Measurements from ENCODE around the gene SIGLEC7. TPM values are rescaled to one million over a fixed set of nuclear protein-coding genes. Genes with fewer than 3 reads are reported as not detected.

Gene SIGLEC7
- polyA plus RNA-seq, 1 of the 3 experiments (the other 2 are of a cell fraction), result not detected

GRCh38 chr19:51183629-51184028, 41.5 kb downstream of the SIGLEC7 start:
- Histone ChIP-seq H3K27ac (ENCODE audit: low read depth in 2 of 2, low read length in 1 of 2) (no peak overlapping the region), H3K27me3 (ENCODE audit: insufficient read depth) (peaks cover 41% of the 10 kb centered on the region), H3K36me3 (replicated peaks in 1 of 2; ENCODE audit: control insufficient read depth in 1 of 2, insufficient read depth in 2 of 2, low read length in 1 of 2) (no peaks in the 10 kb centered on the region), H4K20me1 (ENCODE audit: insufficient read depth) (no peaks in the 10 kb centered on the region), H2AFZ (ENCODE audit: low read depth) (no peak overlapping the region), H3K9me2 (no peaks in the 10 kb centered on the region), H3K9me3 (no peaks in the 10 kb centered on the region), H3K9ac (no peak overlapping the region), H3K4me3 (ENCODE audit: low read depth in 2 of 2, low read length in 1 of 2) (no peak overlapping the region), H3K4me2 (no peak overlapping the region), H3K79me2 (ENCODE audit: insufficient read depth) (no peaks in the 10 kb centered on the region), H3F3A (replicated peaks; ENCODE audit: insufficient read depth) (no peaks in the 10 kb centered on the region), H3K4me1 (ENCODE audit: control insufficient read depth in 1 of 2, insufficient read depth in 2 of 2, low read depth in 1 of 2, low read length in 1 of 2) (no peaks in the 10 kb centered on the region)
- DNase-seq, result no peak
- WGBS (ENCODE audit: low lambda C conversion rate), result 9% methylated on average over 8 of the region's 8 CpGs
- ChIA-PET POLR2A (no interaction called here), CTCF (no interaction called here)
- TF ChIP-seq CTCF (IDR thresholded peaks at IDR 0.05), result no peak
- TF ChIP-seq ZBTB33 (IDR thresholded peaks at IDR 0.05; ENCODE audit: borderline replicate concordance, low read depth), result no peak
- TF ChIP-seq FOXM1 (IDR thresholded peaks at IDR 0.05; ENCODE audit: low read depth), result no peak
- no peak for TF ChIP-seq RXRA (IDR thresholded peaks at IDR 0.05; ENCODE audit: borderline replicate concordance, low read depth)
- TF ChIP-seq TCF12 (IDR thresholded peaks at IDR 0.05), result no peak
- TF ChIP-seq MXI1 (IDR thresholded peaks at IDR 0.05; ENCODE audit: low read depth, low read length), result no peak
- TF ChIP-seq USF1 (IDR thresholded peaks at IDR 0.05; ENCODE audit: borderline replicate concordance, low read depth), result no peak
- TF ChIP-seq USF2 (IDR thresholded peaks at IDR 0.05; ENCODE audit: borderline replicate concordance, low read depth, low read length), result no peak
- no peak for TF ChIP-seq NRF1 (IDR thresholded peaks at IDR 0.05; ENCODE audit: low read depth, low read length)
- TF ChIP-seq FOXJ3 (CRISPR knock-in tag; IDR thresholded peaks at IDR 0.05), result no peak
- TF ChIP-seq TEAD4 (IDR thresholded peaks at IDR 0.05; ENCODE audit: borderline replicate concordance, insufficient read depth), result no peak
- TF ChIP-seq IRF3 (IDR thresholded peaks at IDR 0.05; ENCODE audit: low read depth, low read length), result no peak
- TF ChIP-seq GATA2 (CRISPR knock-in tag; IDR thresholded peaks at IDR 0.05), result no peak

All from SK-N-SH (cell line).